Neural cell (in vitro differentiated cells): ENCODE measurements around the gene TXNDC2. TPM values are rescaled to one million over a fixed set of nuclear protein-coding genes. Genes with fewer than 3 reads are reported as not detected.

Source experiments
- H2AFZ ChIP-seq: fragments of 200-600, 300-800 bp; sonication (generic), shearing (Covaris generic); 2 replicates; pipeline ENCODE4 v1.6.0; 2014; ENCODE audit warnings: low read depth, mild to moderate bottlenecking, antibody characterized with exemption, low read length, moderate library complexity
- H3F3A ChIP-seq: fragments of 200-600 bp; shearing (Covaris generic); 2 replicates; pipeline ENCODE4 v1.6.1; 2016; ENCODE audit warnings: mild to moderate bottlenecking, moderate library complexity, mixed read lengths, antibody characterized with exemption, low read length; ENCODE audit not compliant: insufficient read depth, poor library complexity, severe bottlenecking
- H3K27ac ChIP-seq: fragments of 200-600, 300-800 bp; sonication (generic), shearing (Covaris generic); 2 replicates; pipeline ENCODE4 v1.5.1; 2014; ENCODE audit warnings: mild to moderate bottlenecking, low read length, moderate library complexity
- H3K27me3 ChIP-seq: fragments of 300-800, 200-600 bp; sonication (generic), shearing (Covaris generic); 2 replicates; pipeline ENCODE4 v1.6.0; 2014; ENCODE audit warnings: mild to moderate bottlenecking, low read depth, low read length, moderate library complexity; ENCODE audit not compliant: insufficient read depth
- H3K36me3 ChIP-seq: fragments of 300-800, 200-600 bp; sonication (generic), shearing (Covaris generic); 2 replicates; pipeline ENCODE4 v1.5.1; 2014; ENCODE audit warnings: mild to moderate bottlenecking, antibody characterized with exemption, low read length, moderate library complexity; ENCODE audit not compliant: insufficient read depth
- H3K4me2 ChIP-seq: fragments of 300-800, 200-600 bp; sonication (generic), shearing (Covaris generic); 2 replicates; pipeline ENCODE4 v1.6.0; 2014; ENCODE audit warnings: mild to moderate bottlenecking, low read length
- H3K4me3 ChIP-seq: fragments of 300-800, 200-600 bp; sonication (generic), shearing (Covaris generic); 2 replicates; pipeline ENCODE4 v1.5.1; 2014; ENCODE audit warnings: mild to moderate bottlenecking, low read length, moderate library complexity
- H3K79me2 ChIP-seq: fragments of 200-600 bp; shearing (Covaris generic); replicated peaks from 2 replicates; pipeline ENCODE4 v1.6.0; 2014; ENCODE audit warnings: mild to moderate bottlenecking, low read length, moderate library complexity; ENCODE audit not compliant: insufficient read depth
- H3K9ac ChIP-seq: fragments of 300-800, 200-600 bp; sonication (generic), shearing (Covaris generic); 2 replicates; pipeline ENCODE4 v1.6.1; 2016; ENCODE audit warnings: mild to moderate bottlenecking, low read length, mixed read lengths
- H3K9me2 ChIP-seq: fragments of 200-600 bp; shearing (Covaris generic); 2 replicates; pipeline ENCODE4 v1.6.1; 2016; ENCODE audit warnings: mild to moderate bottlenecking, low read length, mixed read lengths; ENCODE audit not compliant: insufficient read depth
- H3K9me3 ChIP-seq: fragments of 200-600, 300-800 bp; sonication (generic), shearing (Covaris generic); 2 replicates; pipeline ENCODE4 v1.6.1; 2016; ENCODE audit warnings: mild to moderate bottlenecking, mixed run types, low read length, moderate library complexity, mixed read lengths
- H4K20me1 ChIP-seq: fragments of 200-600 bp; shearing (Covaris generic); 2 replicates; pipeline ENCODE4 v1.6.1; 2016; ENCODE audit warnings: mild to moderate bottlenecking, mixed run types; ENCODE audit not compliant: insufficient read depth
- EP300 ChIP-seq: fragments of 450-650 bp; conservative IDR thresholded peaks from 2 replicates; pipeline ENCODE4 v1.6.1; 2014; ENCODE audit warnings: antibody characterized with exemption, mild to moderate bottlenecking, moderate library complexity; ENCODE audit not compliant: poor library complexity, severe bottlenecking
- EZH2 ChIP-seq: fragments of 200-600, 300-800 bp; shearing (Covaris generic), sonication (generic); IDR thresholded peaks from 2 replicates; pipeline ENCODE4 v1.6.1; 2014; ENCODE audit warnings: antibody characterized with exemption, low read length, borderline replicate concordance, mild to moderate bottlenecking; ENCODE audit not compliant: insufficient read depth, poor library complexity, severe bottlenecking
- MXI1 ChIP-seq: fragments of 450-650 bp; conservative IDR thresholded peaks from 2 replicates; pipeline ENCODE4 v1.6.1; 2014; ENCODE audit warnings: antibody characterized with exemption, mild to moderate bottlenecking; ENCODE audit not compliant: poor library complexity, severe bottlenecking
- POLR2AphosphoS5 ChIP-seq: IDR thresholded peaks from 2 replicates; pipeline ENCODE4 v1.6.1; 2012
- RAD21 ChIP-seq: fragments of 450-650 bp; conservative IDR thresholded peaks from 2 replicates; pipeline ENCODE4 v1.6.1; 2014; ENCODE audit warnings: antibody characterized with exemption, mild to moderate bottlenecking, moderate library complexity
- REST ChIP-seq: IDR thresholded peaks from 2 replicates; pipeline ENCODE4 v1.6.1; 2012; ENCODE audit warnings: borderline replicate concordance
- SMC3 ChIP-seq: fragments of 450-650 bp; conservative IDR thresholded peaks from 2 replicates; pipeline ENCODE4 v1.6.1; 2014; ENCODE audit warnings: antibody characterized with exemption, mild to moderate bottlenecking, moderate library complexity; ENCODE audit not compliant: poor library complexity
- TAF1 ChIP-seq: IDR thresholded peaks from 2 replicates; pipeline ENCODE4 v1.6.1; 2012; ENCODE audit warnings: low read depth
- polyA plus RNA-seq: library from polyadenylated mRNA; depleted of rRNA; stranded (reverse); fragments of >200 nt; gene quantifications from 2 replicates; pipeline ENCODE4 v1.2.3, GENCODE V29; 2014
- TF ChIP-seq, protein P1 (sequence below): fragments of 450-650 bp; IDR thresholded peaks from 2 replicates; pipeline ENCODE4 v1.5.1; 2014; ENCODE audit warnings: antibody characterized with exemption, mild to moderate bottlenecking, moderate library complexity; ENCODE audit not compliant: poor library complexity, severe bottlenecking

The TXNDC2 gene
- polyA plus RNA-seq, 1 donor from 2014 or later = 0.41 TPM

GRCh38 chr18:9914334-9914583 is 28.5 kb downstream of the TXNDC2 start:
- Histone ChIP-seq H3K4me2 (no peak overlapping the region), H3K27ac (peak overlapping the region; percentile 92), H3K9ac (peak overlapping the region; percentile 97), H4K20me1 (peaks cover 29% of the 10 kb centered on the region), H3K36me3 (no peaks in the 10 kb centered on the region), H2AFZ (peak overlapping the region; percentile 42), H3F3A (no peaks in the 10 kb centered on the region), H3K27me3 (no peaks in the 10 kb centered on the region), H3K79me2 (peaks cover 45% of the 10 kb centered on the region), H3K4me3 (peak overlapping the region; percentile 91), H3K9me2 (no peaks in the 10 kb centered on the region), H3K9me3 (no peaks in the 10 kb centered on the region)
- TF ChIP-seq EP300 (no peak), MXI1 (no peak)

DNA sequence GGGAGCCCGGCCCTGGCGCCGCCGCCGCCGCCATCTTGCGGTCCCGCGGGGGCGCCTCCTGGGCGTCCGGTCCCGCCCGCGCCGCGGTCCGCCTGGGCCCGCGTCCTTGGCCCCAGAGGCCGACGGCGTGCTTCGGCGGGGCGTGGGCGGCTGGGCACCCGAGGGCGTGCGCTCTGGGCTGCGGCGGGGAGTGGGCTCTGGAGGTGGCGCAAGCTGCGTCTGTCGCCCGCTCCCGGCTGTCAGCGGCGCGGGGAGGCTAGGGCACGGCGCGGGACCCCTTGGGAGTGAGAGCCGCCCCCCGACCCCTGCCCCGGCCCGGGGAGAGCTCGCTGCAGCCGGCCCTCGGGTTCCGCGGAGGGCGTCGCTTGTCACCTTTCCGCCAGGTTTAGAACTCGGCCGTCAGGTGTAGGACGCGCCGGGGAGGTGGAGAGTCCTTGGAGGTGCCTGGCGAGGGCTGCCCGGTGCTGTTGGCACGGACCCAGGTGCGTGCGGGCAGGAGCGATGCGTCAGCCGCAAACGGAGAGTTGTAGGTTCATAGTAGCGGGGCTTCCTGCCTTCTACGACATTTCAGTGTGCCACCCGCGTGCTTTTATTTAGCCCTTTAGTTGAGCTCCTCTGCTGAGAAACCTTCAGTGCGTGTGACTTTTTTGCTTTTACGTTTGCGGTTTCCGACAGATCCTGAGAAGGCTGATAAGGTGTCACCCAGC is 29.0 kb downstream of the TXNDC2 start:
- peak overlapping the region; percentile 91 for H3K4me3 ChIP-seq
- peak overlapping the region; percentile 69 for H3K27ac ChIP-seq
- H3K27me3 ChIP-seq = no peaks in the 10 kb centered on the region

More for the DNA sequence above, 29.0 kb downstream of the TXNDC2 start:
- H2AFZ ChIP-seq = no peak overlapping the region
- peak overlapping the region; percentile 98 for H3K4me2 ChIP-seq
- no peaks in the 10 kb centered on the region for H3K9me3 ChIP-seq
- no peaks in the 10 kb centered on the region for H3K36me3 ChIP-seq
- peak; percentile 74 for TF ChIP-seq MXI1
- TF ChIP-seq, protein P1, sequence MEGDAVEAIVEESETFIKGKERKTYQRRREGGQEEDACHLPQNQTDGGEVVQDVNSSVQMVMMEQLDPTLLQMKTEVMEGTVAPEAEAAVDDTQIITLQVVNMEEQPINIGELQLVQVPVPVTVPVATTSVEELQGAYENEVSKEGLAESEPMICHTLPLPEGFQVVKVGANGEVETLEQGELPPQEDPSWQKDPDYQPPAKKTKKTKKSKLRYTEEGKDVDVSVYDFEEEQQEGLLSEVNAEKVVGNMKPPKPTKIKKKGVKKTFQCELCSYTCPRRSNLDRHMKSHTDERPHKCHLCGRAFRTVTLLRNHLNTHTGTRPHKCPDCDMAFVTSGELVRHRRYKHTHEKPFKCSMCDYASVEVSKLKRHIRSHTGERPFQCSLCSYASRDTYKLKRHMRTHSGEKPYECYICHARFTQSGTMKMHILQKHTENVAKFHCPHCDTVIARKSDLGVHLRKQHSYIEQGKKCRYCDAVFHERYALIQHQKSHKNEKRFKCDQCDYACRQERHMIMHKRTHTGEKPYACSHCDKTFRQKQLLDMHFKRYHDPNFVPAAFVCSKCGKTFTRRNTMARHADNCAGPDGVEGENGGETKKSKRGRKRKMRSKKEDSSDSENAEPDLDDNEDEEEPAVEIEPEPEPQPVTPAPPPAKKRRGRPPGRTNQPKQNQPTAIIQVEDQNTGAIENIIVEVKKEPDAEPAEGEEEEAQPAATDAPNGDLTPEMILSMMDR = peak; percentile 8
- TF ChIP-seq EZH2 = no peak
- TF ChIP-seq SMC3 = peak; percentile 57
- TF ChIP-seq EP300 = no peak
- TF ChIP-seq RAD21 = peak; percentile 41
- TF ChIP-seq TAF1 = no peak
- no peak for TF ChIP-seq POLR2AphosphoS5
- TF ChIP-seq REST = no peak
- H4K20me1 ChIP-seq = peaks cover 32% of the 10 kb centered on the region
- H3K9me2 ChIP-seq = no peaks in the 10 kb centered on the region
- H3K79me2 ChIP-seq = peaks cover 50% of the 10 kb centered on the region
- no peaks in the 10 kb centered on the region for H3F3A ChIP-seq
- peak overlapping the region; percentile 97 for H3K9ac ChIP-seq
